Measurements from ENCODE around the gene PKP4.

The PKP4 gene

DNA sequence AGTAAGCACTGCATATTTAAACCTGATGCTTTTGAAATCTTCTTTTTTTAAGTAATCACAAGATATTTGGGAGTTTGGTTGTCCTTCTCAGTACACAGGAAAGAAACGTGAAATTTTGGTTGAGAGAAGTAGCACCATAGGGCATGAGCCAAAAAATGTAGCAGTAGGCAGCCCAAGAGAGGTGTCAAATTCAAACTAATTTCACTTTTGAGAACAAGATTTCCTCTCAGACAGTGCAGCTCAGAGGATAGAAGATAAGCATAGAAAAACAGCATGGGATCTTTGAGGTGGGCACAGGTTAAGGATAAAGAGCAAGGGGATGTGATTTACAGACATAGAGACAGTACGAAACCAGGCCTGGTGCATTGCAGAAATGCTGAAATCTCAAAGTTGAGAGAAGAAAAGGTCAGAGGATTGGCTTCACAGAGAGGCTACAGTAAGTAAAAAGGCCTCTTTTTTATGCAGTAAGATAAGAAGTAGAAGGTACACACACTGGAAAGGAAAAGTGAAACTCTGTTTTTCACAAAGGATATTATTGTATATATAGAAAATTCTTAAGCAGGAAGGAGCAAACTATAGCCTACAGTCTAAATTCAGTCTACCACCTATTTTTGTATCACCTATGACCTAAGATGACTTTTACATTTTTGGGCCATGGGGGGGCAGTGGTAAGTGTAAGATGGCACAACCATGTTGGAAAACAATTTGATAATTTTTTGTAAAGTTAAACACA, 89.8 kb downstream of the PKP4 start:
- DNase-seq: no peak

DNA sequence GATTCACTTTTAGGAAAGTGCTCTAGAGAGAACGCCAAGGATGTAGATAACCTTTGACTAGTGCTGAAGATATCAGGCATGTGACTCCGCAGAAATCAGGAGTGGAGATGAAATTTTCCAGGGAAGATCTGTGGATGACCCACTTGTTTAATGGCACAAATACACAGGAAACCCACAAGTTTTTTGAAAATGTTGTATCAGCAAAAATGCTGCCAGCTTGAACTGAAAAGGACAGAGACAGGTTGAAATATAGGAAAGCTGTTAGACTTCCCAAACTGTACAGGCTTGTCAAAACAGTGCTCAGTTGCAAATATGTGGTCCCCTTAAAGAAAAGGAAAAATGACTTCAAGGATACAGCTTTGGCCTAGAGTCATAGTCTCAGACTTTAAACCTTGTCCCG, 96.5 kb downstream of the PKP4 start:
- no peak for DNase-seq

DNA sequence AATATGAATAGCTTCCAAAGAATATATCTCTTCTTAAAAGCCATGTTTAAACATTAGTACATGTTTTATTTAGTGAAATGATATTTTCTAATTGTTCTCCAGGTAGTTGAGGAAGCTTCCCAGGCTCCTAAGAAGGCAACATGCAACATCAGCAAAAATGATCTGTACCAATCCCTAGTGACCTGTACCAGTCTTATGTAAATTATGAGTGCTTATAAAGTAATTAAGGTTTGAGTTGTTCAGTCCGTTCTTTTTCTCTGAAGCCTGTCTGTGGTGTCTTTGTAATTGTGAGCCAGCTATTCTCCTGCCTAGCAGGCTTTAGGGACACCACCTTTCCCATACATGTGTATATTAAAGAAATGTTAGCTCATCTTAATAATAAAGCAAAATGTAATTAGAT, 98.2 kb downstream of the PKP4 start:
- no peak for DNase-seq

DNA sequence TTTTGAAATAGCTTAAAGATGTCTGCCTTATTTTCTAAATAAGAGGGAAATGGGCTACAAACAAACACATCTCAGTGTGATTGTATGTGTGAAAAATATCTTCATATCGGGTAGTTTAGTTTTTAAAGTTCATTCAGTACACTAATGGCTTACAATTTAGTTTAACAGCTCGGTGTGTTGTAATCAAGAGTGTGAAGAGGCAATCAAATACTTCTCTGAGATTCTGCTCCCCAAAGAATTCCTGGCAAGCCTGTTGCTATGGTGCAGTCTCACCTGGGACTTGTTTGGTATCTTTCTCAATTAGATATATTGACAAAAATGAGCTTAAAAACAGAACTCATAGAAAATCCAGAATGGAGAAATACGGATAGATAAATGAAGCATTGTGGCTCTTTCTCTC, 99.4 kb downstream of the PKP4 start:
- no peak for DNase-seq

DNA sequence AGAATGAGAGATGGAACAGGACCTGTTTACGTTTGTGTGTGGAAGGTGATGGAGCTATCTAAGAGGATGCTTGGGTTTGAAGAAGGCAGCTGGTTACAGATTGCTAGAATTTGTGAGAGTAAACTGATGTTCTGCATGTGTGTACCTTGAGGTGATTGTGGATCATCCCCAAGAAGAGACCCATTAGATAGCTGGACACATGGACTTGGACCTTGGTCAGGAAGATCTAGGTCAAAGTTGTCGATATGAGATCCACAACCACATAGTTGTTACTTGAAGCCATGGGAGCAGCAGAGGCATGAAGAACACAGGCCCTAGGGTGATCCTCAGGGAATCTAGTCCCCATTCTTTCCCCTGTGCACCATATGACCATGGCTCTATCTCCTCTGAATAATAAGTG, 101.0 kb downstream of the PKP4 start:
- no peak for DNase-seq

DNA sequence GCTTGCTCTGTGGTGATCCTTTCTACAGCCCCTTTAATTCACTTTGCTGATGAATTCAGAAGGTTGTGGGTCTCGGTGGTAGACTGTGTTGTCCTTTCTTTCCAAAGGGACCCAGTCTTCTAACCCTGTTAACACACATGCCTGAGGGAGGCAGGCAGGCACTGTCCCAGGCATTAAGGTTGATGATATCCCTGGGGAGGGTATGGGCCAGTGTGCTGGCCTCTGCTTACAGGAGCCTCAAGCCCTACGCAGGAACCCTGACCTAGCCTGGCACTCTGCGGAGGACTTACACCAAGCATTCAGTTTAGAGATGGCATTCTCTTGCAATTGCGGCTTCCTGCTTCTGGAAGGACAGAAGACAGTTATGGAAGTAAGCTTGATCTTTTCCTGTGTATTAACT, 102.5 kb downstream of the PKP4 start:
- DNase-seq: no peak

DNA sequence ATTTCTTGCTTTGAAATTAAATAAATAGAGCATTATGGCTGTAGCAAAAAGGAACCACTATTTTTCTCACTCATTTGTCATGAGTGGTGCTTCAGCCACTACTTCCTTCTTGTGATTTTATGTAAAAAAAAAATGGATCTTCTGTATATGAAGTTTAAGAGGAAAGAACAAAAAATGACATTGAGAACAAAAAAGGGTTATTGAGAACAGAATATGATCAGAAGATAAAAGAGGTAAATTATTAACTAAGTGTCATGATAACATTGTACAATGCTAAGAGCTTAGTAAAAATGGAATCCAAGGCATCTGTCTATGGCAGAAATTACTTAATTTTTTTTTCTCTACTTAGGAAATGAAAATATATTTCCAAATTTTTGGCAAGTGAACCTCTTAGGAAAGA, 103.5 kb downstream of the PKP4 start:
- DNase-seq: no peak

DNA sequence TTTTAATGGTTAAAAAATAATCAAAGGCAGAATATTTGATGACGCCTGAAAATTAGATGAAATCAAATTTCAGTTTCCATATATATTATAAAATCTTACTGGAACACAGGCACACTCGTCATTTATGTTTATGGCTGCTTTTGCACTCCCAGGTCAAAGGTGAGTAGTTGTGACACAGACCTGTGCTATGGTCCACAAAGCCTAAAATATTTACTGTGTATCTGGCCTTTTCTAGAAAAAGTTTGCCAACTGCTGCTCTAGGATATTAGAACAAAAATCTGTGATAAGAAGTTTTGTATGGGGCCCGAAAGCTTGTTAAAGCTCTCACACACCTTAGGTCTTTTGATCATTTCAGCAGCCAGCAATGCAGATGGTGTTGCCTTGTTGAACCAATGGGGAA, 104.3 kb downstream of the PKP4 start:
- no peak for DNase-seq

DNA sequence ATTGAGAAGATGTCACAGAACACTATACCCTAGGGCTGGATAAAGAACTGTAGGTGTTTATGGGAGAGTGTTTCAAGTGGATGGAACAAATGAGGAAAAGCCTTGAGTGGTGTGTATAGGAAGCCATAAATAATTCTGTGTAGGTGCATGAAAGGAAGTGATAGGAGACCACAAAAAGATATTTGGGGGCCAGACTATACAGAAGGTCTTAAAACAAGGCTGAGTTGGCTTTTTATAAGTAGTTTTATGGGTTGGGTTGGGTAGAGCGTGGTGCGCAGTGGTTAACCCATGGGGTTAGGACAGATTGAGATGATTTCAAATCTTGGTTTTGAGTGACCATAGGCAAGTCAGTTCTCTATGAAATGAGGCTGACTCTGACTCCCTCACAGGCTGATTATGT, 110.5 kb downstream of the PKP4 start:
- no peak for DNase-seq

DNA sequence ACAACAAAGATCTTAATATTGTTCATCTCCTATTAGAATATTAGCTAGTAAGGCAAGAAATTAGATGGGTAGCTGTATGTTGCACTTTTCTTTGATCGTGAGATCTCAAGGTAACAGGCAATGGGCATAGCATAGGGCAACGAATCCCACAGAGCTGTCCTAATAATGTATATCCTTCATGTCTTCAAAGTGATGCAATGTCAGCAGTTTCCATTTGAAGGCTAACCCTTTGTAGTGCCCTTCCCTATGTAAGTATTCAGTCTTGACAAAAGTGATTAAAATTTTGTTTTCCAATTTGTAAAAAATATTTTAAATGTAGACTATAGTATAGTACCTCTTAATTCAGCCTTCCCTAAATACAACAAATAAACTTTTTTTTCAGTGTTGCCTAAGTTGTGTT, 112.5 kb downstream of the PKP4 start:
- no peak for DNase-seq

DNA sequence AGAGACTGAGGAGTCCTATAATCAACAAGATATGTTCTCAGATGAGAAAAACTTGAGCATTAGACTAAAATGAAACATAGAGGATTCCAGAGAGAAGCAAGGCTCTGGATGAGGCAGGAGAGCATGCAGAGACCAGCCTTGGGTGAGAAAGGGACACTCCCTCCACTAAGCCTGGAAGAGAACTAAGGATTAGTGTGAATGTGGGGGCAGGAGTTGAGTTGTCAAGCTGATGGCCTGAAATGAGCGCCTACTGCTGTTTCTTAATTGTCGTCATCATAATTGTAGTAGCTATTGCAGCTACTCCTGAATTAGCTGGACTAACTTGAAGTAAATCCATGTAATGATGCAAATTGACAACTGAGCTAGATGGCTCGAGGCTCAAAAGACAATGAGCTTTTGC, 114.1 kb downstream of the PKP4 start:
- no peak for DNase-seq

DNA sequence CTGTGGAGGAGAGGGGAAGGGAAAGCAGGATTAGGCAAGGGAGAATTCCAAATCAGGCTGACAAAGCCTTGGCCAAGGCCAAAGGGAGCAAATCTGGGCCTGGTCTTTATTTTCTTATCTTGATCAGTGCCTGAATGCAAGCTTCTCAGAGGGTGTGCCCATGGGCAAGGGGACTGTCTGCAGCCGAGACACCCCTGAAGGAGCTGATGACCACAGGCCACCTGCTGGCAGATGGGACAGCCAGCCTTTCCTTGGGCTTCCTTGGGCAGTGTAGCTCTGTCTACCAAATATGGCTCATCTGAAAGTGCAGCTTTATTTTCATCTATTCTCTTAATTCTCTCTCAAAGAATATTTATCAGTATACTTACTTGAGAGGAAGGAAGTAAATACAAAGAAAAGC, 117.0 kb downstream of the PKP4 start:
- no peak for DNase-seq

DNA sequence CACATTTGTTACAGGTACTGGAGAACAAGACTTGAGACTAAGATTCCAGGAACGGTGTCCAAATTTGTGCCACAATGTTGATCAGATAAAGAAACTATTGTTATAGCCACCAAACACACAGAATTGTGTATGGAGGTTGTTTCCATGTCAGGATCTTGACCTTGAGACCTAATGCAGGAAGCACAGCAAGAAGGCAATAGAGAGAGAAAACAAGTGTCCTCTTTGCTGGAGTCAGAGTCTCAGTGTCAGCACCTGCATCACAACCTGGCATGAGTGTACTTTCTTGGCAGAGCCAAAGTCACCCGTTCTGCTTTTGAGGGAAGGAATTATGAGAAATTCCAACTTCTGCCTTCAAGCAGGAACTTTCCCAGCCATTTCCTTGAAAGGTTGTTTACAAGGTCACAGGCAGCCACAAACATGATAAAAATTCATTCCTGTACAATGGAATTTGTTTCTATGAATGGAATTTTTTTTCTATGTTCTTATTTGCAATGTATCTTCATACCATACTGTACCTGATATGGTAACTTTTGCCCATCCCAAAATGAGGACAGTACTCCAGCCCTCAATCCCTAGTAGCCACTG, 118.4 kb downstream of the PKP4 start:
- no peak for DNase-seq

DNA sequence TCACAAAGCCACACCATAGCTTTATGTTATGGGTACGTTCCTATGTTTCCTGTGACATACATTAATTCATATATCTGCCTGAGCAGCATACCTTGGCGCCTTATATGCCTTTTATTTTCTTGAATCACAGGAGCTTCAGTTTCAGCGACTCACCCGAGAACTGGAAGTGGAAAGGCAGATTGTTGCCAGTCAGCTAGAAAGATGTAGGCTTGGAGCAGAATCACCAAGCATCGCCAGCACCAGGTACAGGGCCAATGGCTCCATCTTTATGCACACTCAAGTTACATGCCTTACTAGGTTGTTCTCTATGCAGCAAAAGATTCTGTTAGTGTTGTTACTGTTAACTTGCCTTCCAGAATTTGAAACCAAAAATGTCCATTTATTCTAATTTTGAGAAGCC, 120.4 kb downstream of the PKP4 start:
- no peak for DNase-seq

DNA sequence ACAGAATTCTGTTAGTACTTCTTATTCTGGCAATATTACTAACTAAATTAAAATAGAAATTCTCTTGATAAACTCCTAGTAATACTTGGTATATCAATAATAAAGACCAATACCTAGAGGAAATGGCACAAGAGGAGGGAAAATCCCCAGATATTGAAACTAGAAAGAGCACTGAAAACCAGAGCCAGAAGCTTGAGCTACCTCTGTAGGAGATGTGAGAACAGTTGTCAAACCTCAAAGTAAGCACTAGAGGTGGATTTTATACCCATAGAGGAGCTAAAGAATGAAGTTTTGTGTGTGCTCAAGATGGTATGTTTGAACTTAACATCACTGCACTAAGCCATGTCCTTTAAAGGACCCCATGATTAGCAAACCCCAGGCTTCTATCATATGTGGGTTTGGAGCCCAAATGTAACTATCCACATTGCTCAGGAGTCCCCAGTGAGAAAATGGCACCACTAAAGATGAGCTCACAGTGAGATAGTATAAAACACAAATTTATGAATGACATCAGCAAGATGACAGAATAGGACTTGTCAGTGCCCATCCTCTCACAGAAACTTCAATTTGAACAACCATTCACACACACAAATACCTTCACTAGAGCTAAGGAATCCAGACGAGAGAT, 122.1 kb downstream of the PKP4 start:
- no peak for DNase-seq

DNA sequence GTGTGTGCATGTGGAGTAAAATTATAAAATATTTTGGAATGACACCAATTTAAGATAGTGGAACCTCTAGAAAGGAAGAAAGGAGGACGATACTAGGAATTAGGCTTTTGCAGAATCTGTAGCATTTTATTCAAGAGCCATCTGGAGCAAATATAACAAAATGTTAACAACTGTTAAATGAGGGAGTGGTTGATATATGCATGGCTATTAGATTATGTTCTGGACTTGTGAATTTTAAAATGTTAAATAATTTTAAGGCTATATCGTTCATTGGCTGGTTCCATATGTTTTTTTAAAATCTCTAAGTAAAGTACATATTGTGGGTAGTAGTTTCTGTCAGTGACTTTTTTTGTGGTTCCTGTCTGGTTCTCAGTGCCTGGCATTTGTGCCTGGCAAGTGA, 123.2 kb downstream of the PKP4 start:
- DNase-seq: no peak

DNA sequence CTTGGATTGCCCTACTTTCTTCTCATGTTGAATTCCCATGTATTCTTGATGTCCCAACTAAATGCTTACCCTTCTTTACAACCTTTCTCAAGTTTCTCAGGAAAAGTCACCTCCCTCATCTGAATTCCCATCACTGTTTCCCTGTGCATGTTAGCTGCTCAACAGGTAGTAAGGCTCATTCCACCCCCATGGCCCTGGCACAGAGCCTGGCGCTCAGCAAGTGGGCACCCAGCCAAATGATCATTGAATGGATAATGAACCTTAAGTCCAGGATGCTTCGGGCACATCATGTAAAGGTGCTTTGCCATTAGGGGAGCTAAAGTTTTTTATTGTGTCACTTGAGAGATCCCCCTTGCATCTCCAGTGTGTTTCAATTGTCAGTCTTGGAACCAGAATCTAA, 124.0 kb downstream of the PKP4 start:
- DNase-seq: no peak

DNA sequence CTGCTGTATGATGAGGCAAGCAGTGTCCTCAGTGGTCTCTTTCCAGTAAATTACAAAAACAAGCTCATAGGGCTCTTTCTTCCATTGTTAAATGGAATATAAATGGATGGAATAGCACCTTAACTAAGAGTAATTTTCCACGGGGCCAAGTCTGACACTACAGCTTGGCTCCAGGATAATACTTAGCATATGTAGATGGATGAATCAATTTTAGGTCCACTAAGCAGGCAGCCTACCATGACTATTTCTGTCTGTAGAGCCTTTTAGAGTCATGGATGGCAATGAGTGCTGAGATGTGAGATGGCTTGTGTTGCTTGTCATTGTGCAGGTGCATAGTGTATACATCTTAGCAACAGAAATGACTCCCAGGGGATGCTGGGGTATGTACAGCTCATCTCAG, 125.9 kb downstream of the PKP4 start:
- DNase-seq: no peak

DNA sequence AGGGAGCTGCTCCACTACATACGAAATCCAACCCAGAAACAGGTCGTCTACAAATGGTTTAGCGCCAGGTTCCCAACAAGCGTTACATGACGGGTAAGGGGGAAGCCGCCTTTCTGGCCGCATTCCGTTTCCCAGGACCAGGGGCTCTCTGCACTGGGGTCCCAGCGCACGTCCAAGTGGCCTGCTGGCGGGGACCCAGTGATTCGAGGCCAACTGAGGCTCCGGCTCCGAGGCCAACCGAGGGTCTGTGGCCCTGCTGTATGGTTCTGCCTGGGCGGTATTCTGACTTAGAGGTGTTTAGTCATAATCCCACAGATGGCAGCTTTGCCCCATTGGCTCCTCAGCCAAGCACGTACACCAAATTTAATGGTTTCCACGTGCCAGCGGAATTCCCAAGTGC, 127.2 kb downstream of the PKP4 start:
- no peak for DNase-seq

DNA sequence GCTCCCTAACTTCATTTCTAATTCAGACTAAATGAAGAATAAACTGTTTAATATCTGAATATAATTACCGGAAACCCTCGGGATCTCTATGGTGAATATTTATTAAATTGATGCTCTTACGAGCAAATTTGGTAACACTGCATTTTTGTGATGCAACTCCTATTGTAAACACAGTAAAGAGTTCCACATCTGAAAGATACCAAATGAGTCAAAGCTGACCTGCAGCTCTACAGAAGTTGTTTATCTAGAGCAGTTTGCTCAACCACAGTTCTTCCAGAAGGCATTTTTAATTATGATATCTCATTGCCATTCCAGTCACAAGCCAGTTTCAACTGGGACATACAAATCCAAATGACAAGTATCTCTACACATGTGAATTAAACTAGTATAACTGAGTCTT, 129.7 kb downstream of the PKP4 start:
- DNase-seq: no peak

DNA sequence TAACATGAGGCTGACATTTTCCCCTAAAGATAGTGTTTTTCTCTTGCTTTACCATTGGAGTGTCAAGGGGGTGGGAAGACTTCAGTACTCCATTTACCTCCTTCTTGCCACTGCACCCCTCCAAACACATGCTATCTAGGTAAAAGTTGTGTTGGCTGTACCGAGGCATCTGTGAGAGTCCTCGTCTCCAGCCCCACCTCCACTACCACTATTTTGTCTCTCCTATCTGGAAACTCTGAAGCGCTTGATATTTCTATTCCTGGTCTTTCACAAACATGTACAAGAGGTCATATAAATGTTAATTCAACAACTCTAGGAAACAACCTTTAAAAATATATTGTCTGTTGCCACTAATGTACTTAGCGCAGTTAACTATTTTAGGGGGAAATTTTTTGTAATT, 132.6 kb downstream of the PKP4 start:
- DNase-seq: no peak

DNA sequence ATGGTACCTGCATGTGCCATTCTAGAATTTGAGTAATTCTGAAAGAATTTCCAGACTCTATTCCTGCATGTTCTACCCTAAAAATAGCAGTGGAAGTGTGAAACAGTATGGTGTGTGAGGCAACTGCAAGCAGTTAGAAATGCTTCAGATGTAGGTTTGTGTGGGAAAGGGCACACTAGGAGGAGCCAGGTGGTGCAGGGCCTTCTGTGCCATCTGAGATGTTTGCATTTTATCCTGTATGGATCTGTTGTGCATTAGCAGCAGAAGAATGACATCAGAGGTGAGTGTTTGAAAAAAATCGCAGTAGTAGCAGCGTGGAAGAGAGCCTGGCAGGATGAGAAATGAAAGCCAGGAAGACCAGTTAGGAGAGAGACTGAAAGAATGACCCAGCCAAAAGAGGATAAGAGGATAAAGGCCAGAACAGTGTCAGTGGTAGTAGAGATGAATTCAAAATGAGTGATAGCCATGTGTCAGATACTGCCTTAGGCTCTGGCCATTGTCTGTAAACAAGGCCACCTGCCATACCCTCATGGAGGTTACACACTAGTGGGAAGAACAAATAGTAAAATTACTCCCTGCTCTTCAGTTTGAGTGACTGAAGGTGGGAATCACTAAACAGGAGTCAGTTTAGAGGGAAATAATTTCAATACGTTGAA, 142.2 kb downstream of the PKP4 start:
- DNase-seq: no peak

DNA sequence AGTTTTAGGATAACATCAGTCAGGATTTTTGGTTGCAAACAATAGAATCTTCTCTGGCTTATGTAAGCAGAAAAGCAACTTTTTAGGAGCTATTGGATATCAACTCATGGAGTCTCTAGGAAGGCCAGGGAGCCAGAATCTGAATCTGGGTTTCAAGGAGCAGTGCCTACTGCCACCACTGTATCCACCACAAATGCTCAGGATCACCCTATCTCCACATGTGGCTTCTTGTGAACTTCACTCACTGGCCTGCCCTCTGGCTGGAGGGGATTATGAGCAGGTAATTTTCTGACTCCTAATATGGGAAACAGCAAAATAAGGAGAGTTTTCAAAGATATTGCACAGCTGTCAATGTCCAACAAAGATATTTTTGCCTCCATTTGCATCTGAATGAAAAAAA, 142.9 kb downstream of the PKP4 start:
- DNase-seq: no peak

DNA sequence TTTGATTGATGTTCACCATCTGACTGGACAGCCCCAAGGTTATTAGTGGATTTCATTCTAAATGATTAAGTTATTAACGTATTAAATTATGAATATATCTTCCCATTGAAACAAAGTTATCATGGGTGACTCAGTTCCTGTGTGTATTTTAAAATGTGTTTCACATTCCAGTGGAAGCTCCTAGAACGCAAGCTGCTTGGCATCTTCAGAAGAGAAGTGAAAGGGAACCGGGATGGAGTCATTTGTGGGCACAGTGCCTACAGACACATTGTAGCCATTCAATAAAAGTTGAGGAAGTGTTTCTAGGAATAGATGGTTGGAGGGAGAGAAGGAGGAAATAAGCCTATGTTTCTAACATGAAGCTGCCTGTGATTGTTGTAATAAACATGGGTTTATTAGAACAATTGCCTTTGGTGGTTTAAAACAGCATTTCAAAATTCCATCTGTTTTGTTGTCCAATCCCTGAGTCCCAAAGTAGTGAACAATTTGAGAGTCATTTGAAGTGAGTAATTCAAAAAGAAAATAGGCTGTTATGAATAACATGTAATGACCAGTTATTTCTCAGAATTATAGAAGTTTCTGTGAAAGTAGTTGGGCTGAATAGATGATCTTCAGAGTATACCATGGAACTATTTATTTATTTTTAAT, 143.5 kb downstream of the PKP4 start:
- no peak for DNase-seq

Data from NCI-H1694 treated with DMSO at 0.1 percent for 48 hours (cell line).